Lung (tissue), 12 donors: ENCODE results near the gene GNG13. TPM values are rescaled to one million over a fixed set of nuclear protein-coding genes. Genes with fewer than 3 reads are reported as not detected.

ENCODE experiments used
- ATAC-seq: fragments of 200-7000 bp; cut with Tn5 transposase; one replicate; pipeline ENCODE4 v1.9.1; 2020; ENCODE audit warnings: moderate number of reproducible peaks; ENCODE audit not compliant: insufficient read depth, low FRiP score
- DNase-seq, 3 donors: peaks; one replicate each; pipeline ENCODE4 v3.0.0-alpha.2; 2013 to 2017
- H3K27ac ChIP-seq, 2 donors: one replicate each; pipeline ENCODE4 v1.5.1; 2013; ENCODE audit warnings: mild to moderate bottlenecking in 2 of 2, moderate library complexity in 2 of 2, control low read depth in 1 of 2, inconsistent platforms in 1 of 2, low read depth in 1 of 2, low read length in 1 of 2
- H3K27me3 ChIP-seq, 3 donors: one replicate each; pipeline ENCODE4 v1.5.1; 2013; ENCODE audit warnings: low read length in 2 of 3; ENCODE audit not compliant: control insufficient read depth in 3 of 3, insufficient read depth in 3 of 3
- H3K36me3 ChIP-seq, 4 donors: one replicate each; pipeline ENCODE4 v1.5.1; 2013; ENCODE audit warnings: low read length in 4 of 4, mild to moderate bottlenecking in 1 of 4, moderate library complexity in 1 of 4; ENCODE audit not compliant: control insufficient read depth in 4 of 4, insufficient read depth in 4 of 4
- H3K4me1 ChIP-seq, 5 donors: one replicate each; pipeline ENCODE4 v1.5.1; 2013; ENCODE audit warnings: low read length in 5 of 5, mild to moderate bottlenecking in 2 of 5, moderate library complexity in 1 of 5; ENCODE audit not compliant: control insufficient read depth in 5 of 5, insufficient read depth in 5 of 5
- H3K4me3 ChIP-seq: one replicate; pipeline ENCODE4 v1.5.1; 2013; ENCODE audit warnings: mild to moderate bottlenecking, control low read depth, moderate library complexity
- H3K9ac ChIP-seq, 2 donors: one replicate each; pipeline ENCODE4 v1.5.1; 2013; ENCODE audit warnings: low read length in 2 of 2, control low read depth in 1 of 2; ENCODE audit not compliant: insufficient read depth in 1 of 2
- H3K9me3 ChIP-seq, 4 donors: one replicate each; pipeline ENCODE4 v1.5.1; 2013; ENCODE audit warnings: low read length in 3 of 4, mild to moderate bottlenecking in 1 of 4, moderate library complexity in 1 of 4; ENCODE audit not compliant: control insufficient read depth in 4 of 4, insufficient read depth in 3 of 4
- WGBS, 2 donors: extraction: QIAGEN DNeasy Blood & Tissue Kit; methylation state at CpG; one replicate each; pipeline ENCODE4 v1.1.7; 2013; 5-methylcytosine and 5-hydroxymethylcytosine counted together
- polyA plus RNA-seq, 2 donors: library from polyadenylated mRNA; stranded (reverse); fragments of 200-250 nt; gene quantifications; one replicate each; pipeline ENCODE4 v1.2.1, GENCODE V29; 2013
- total RNA-seq, 2 donors: library from RNA; depleted of rRNA in 1 of 2; stranded (reverse); fragments of >200 nt in 1 of 2; gene quantifications; one replicate each; pipeline ENCODE4 v1.2.1, GENCODE V29; 2014 to 2021
- TF ChIP-seq, protein P1 (sequence below): IDR thresholded peaks from 2 replicates; pipeline ENCODE4 v1.5.1; 2012; ENCODE audit warnings: mild to moderate bottlenecking; ENCODE audit errors: control extremely low read depth, extremely low read depth
- donor health status: control.
- donor health status: control.
- donor health status: Bipolar disorder and iron deficiency.
- donor health status: healthy.
- donor health status: DM: yes; HTN: yes; CAD: no.

GNG13 gene
- total and polyA plus RNA-seq, 4 donors = not detected

DNA sequence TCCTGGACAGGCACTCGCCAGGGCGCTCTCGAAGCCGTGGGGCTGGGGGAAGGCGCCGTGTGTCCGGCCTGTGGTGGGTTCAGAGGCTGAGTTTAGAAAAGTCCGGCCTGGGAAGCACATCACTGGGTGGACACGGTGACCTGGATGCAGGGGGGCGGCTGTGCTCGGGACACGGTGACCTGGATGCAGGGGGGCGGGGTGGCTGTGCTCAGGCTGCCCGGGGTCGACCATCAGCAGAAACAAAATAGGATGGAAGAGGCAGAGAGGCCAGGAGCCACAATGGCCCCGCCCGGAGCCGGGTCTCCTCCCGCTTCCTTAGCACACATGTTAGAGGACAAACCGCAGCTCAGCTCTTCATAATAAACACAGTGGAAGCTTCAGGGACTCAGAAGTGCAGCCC, 43.2 kb upstream of the GNG13 start:
- TF ChIP-seq, protein P1, sequence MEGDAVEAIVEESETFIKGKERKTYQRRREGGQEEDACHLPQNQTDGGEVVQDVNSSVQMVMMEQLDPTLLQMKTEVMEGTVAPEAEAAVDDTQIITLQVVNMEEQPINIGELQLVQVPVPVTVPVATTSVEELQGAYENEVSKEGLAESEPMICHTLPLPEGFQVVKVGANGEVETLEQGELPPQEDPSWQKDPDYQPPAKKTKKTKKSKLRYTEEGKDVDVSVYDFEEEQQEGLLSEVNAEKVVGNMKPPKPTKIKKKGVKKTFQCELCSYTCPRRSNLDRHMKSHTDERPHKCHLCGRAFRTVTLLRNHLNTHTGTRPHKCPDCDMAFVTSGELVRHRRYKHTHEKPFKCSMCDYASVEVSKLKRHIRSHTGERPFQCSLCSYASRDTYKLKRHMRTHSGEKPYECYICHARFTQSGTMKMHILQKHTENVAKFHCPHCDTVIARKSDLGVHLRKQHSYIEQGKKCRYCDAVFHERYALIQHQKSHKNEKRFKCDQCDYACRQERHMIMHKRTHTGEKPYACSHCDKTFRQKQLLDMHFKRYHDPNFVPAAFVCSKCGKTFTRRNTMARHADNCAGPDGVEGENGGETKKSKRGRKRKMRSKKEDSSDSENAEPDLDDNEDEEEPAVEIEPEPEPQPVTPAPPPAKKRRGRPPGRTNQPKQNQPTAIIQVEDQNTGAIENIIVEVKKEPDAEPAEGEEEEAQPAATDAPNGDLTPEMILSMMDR = no peak
- no peak for DNase-seq
- H3K4me1 ChIP-seq = no peaks in the 10 kb centered on the region

DNA sequence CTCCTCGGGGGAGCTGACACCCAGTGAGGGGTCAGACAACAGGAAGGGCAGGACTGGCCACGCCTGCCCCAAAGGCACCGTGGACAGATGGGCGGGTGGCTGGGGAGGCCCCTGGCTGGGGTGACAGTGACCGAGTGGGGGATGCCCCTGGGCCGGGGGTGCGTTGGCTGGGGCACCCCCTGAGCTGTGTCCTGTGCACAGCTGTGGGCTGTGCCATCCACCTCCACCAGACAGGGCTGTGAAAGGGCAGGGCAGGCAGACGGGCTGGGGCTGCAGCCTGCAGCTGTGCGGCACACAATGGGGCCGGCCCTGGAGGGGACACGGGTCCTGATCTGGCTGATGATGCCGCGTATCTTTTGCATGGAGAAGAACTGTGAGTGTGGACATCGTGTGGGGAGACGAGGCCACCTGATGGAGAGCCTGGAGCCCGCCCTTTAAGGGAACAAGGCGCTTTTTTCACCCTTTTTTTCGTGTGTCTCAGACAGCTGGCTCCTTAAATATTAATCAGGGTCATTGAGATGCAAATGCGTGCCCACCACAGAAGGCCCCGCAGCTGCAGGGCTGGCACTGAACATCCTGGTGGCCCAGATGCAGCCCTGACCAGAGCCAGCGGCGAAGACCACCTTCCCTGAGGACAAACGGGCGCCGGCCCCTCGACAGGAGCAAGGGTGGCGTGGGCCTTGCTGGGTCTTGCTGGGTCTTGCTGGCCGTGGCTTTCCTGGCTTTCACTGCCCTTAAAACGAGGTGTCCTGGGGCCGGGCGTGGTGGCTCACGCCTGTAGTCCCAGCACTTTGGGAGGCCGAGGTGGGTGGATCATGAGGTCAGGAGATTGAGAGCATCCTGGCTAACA, 42.4 kb upstream of the GNG13 start:
- WGBS, 2 donors = 82 to 86% methylated on average over 33 of the region's 33 CpGs
- Histone ChIP-seq H3K9ac (no peak overlapping the region), H3K9me3 (peaks cover 0 to under 1% (median 0%) of the 10 kb centered on the region in 4 donors), H3K4me1 (no peaks in the 10 kb centered on the region), H3K27me3 (no peaks in the 10 kb centered on the region), H3K4me3 (no peak overlapping the region), H3K36me3 (no peaks in the 10 kb centered on the region), H3K27ac (no peak overlapping the region)
- no peak for ATAC-seq
- TF ChIP-seq, protein P1 = no peak
- no peak for DNase-seq

More for the DNA sequence above, 43.2 kb upstream of the GNG13 start:
- Histone ChIP-seq H3K27ac (no peak overlapping the region), H3K9me3 (peaks cover 0 to 4% (median 0%) of the 10 kb centered on the region in 4 donors), H3K27me3 (no peaks in the 10 kb centered on the region), H3K4me3 (no peak overlapping the region), H3K9ac (no peak overlapping the region), H3K36me3 (no peaks in the 10 kb centered on the region)
- WGBS, 2 donors = 90% methylated on average over 20 of the region's 20 CpGs
- ATAC-seq = no peak

DNA sequence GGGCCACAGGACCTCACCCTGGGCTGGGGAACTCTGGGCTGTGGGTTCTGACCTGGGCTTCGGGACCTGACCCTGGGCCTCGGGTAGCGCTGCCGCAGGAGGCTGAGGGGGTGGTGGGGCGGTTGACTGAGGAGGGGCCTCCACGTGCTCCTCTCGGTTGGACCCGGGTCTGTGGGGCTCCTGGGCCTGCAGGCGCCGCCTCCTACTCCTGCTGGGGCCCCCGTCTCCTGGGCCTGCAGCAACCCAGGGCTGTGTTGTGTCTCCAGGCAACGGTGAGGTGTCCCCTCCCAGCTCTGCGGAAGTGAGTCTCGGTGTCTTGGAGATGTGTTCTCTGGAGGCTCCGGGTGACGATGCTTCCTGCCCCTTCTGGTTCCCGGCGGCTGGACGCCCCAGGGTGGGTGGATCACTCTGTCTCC, 41.5 kb upstream of the GNG13 start:
- WGBS, 2 donors = 51 to 70% methylated on average over 19 of the region's 19 CpGs
- Histone ChIP-seq H3K27me3 (no peaks in the 10 kb centered on the region), H3K4me3 (no peak overlapping the region), H3K4me1 (no peaks in the 10 kb centered on the region), H3K9me3 (no peaks in the 10 kb centered on the region), H3K27ac (no peak overlapping the region), H3K9ac (no peak overlapping the region), H3K36me3 (no peaks in the 10 kb centered on the region)
- peak; percentile 66 to 74 (median 68) for DNase-seq
- TF ChIP-seq, protein P1 = no peak
- no peak for ATAC-seq
